Epithelial cell of esophagus (primary cell): ENCODE measurements around the gene PDE7B.

Source experiments
- DNase-seq: peaks from one replicate; pipeline ENCODE4 v3.0.0; 2010; ENCODE audit warnings: low read depth
- H3K4me3 ChIP-seq: 2 replicates; pipeline ENCODE4 v1.5.1; 2011; ENCODE audit warnings: mild to moderate bottlenecking, low read length, control low read depth
- CTCF ChIP-seq: IDR thresholded peaks from 2 replicates; pipeline ENCODE4 v1.5.1; 2011; ENCODE audit warnings: low read depth, mild to moderate bottlenecking, low read length, control low read depth, inconsistent platforms; ENCODE audit not compliant: insufficient read depth; ENCODE audit errors: missing control alignments

Gene PDE7B

DNA sequence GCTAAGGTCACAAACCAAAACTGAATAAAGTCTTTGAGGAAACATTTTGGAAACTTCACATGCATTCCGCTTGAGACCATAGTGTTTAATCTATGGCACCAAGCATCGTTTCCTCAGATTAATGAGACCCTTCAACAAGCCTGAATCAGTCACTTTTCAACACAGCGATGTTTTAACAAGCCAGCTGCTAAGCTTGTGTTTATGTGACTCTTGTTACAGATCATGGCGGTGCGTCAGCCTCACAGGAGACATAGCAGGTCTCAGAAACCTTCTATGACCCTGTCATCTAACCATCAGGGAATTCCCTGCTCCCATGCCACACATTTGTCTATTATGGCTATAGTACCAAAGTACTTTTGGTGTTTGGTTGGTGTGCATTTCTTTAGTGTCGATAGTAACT lies 341.4 kb downstream of the PDE7B start:
- no peak for DNase-seq
- H3K4me3 ChIP-seq: no peak overlapping the region
- TF ChIP-seq CTCF: no peak

GRCh38 chr6:136201732-136202131 lies 350.2 kb downstream of the PDE7B start:
- DNase-seq: peak; percentile 28
- no peak for TF ChIP-seq CTCF
- no peak overlapping the region for H3K4me3 ChIP-seq

GRCh38 chr6:136208783-136209182 lies 357.3 kb downstream of the PDE7B start:
- no peak for TF ChIP-seq CTCF
- no peak for DNase-seq
- H3K4me3 ChIP-seq: no peak overlapping the region

DNA sequence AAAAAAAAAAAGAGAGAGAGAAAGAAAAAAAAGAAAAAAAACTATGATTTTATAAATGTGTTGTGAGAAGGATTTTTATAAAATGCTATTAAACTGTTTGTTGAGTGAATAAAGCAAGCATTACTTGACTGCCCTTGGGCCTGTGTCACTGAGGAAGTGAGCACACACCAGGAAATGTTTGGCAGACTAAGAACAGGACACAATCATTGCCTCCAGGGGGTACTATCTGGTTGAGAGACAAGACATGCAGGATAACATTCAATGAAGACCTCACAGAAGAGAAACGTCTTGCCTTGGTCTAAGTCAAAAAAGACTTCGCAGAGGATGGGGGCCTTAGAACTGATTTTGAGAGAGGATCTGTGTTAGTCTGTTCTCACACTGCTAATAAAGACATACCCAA lies 358.0 kb downstream of the PDE7B start:
- no peak overlapping the region for H3K4me3 ChIP-seq
- TF ChIP-seq CTCF: no peak
- DNase-seq: peak; percentile 14

- no peak overlapping the region for H3K4me3 ChIP-seq
- DNase-seq: peak; percentile 7
- TF ChIP-seq CTCF: no peak
Observed at GRCh38 chr6:136210398-136211165, 359.1 kb downstream of the PDE7B start.

GRCh38 chr6:136212608-136213007 lies 361.1 kb downstream of the PDE7B start:
- no peak for TF ChIP-seq CTCF
- no peak overlapping the region for H3K4me3 ChIP-seq
- no peak for DNase-seq

DNA sequence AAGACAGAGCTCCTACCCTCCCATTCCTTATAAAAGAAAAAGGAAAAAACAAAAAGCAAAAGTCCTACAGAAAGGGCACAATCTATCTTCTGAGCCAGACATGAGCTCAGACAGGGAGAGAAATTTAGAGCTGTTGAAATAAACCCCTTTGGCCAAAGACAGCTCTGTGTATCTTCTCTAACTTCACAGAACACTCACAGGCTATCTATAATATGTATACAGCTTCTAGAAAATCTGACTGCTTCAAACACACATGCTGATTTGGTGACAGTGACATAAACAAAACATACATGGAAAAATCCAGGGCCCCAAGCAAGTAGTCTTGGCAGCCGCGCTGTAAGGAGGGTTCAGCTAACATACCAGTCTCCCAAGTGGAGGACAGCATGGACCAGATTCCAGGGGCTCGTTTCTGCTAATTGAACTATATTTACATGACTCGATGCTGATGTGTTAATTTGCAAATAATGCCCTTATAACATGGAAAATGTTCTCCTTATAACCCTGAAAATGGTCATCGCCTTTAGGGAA lies 361.6 kb downstream of the PDE7B start:
- H3K4me3 ChIP-seq: no peak overlapping the region
- no peak for DNase-seq
- no peak for TF ChIP-seq CTCF
